ENCODE measurements around the gene FBH1.

DNA sequence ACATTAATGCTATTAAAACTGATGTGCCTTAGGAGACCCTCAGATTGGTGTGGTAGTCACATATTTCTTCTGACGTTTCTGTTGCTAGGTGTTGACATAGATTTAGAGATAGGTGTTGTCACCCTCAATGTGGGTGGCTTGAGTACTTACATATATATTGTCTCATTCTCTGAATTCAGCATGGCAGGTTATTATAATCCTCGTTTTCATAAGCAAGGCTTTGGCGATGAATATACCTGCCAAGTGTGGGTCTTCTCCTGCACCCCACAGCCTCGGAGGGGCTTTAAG, 7.0 kb downstream of the FBH1 start:
- TF ChIP-seq, protein P1, sequence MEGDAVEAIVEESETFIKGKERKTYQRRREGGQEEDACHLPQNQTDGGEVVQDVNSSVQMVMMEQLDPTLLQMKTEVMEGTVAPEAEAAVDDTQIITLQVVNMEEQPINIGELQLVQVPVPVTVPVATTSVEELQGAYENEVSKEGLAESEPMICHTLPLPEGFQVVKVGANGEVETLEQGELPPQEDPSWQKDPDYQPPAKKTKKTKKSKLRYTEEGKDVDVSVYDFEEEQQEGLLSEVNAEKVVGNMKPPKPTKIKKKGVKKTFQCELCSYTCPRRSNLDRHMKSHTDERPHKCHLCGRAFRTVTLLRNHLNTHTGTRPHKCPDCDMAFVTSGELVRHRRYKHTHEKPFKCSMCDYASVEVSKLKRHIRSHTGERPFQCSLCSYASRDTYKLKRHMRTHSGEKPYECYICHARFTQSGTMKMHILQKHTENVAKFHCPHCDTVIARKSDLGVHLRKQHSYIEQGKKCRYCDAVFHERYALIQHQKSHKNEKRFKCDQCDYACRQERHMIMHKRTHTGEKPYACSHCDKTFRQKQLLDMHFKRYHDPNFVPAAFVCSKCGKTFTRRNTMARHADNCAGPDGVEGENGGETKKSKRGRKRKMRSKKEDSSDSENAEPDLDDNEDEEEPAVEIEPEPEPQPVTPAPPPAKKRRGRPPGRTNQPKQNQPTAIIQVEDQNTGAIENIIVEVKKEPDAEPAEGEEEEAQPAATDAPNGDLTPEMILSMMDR (IDR thresholded peaks at IDR 0.05), result no peak
- TF ChIP-seq, protein P2, sequence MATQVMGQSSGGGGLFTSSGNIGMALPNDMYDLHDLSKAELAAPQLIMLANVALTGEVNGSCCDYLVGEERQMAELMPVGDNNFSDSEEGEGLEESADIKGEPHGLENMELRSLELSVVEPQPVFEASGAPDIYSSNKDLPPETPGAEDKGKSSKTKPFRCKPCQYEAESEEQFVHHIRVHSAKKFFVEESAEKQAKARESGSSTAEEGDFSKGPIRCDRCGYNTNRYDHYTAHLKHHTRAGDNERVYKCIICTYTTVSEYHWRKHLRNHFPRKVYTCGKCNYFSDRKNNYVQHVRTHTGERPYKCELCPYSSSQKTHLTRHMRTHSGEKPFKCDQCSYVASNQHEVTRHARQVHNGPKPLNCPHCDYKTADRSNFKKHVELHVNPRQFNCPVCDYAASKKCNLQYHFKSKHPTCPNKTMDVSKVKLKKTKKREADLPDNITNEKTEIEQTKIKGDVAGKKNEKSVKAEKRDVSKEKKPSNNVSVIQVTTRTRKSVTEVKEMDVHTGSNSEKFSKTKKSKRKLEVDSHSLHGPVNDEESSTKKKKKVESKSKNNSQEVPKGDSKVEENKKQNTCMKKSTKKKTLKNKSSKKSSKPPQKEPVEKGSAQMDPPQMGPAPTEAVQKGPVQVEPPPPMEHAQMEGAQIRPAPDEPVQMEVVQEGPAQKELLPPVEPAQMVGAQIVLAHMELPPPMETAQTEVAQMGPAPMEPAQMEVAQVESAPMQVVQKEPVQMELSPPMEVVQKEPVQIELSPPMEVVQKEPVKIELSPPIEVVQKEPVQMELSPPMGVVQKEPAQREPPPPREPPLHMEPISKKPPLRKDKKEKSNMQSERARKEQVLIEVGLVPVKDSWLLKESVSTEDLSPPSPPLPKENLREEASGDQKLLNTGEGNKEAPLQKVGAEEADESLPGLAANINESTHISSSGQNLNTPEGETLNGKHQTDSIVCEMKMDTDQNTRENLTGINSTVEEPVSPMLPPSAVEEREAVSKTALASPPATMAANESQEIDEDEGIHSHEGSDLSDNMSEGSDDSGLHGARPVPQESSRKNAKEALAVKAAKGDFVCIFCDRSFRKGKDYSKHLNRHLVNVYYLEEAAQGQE (IDR thresholded peaks at IDR 0.05; ENCODE audit: insufficient read depth in 1 of 2, low read depth in 2 of 2, low read length in 1 of 2), result no peak
- no peak for TF ChIP-seq TCF7L2 (IDR thresholded peaks at IDR 0.05; ENCODE audit: low read depth, low read length)
